ENCODE results near the gene NRG4. TPM values are rescaled to one million over a fixed set of nuclear protein-coding genes. Genes with fewer than 3 reads are reported as not detected.
"Not testable (repeated sequence)": the region's sequence is repeated elsewhere in the genome, so short reads cannot be mapped to it uniquely, and the experiment has no call there.

Gene NRG4
- polyA plus RNA-seq, 1 donor from 2014 or later, result 1.4 TPM

- Histone ChIP-seq H3F3A (ENCODE audit: insufficient read depth, low read length, poor library complexity, severe bottlenecking) (no peaks in the 10 kb centered on the region), H3K9me2 (ENCODE audit: insufficient read depth, low read length) (no peaks in the 10 kb centered on the region)
These were observed 30.9 kb downstream of the NRG4 start for GRCh38 chr15:75981149-75981815.

GRCh38 chr15:75976766-75977165 lies 35.5 kb downstream of the NRG4 start:
- not testable (repeated sequence) for H3K9ac ChIP-seq (ENCODE audit: low read length); H3K27ac ChIP-seq (ENCODE audit: low read length); H3K9me2 ChIP-seq (ENCODE audit: insufficient read depth, low read length); H2AFZ ChIP-seq (ENCODE audit: low read depth, low read length); H3K36me3 ChIP-seq (ENCODE audit: insufficient read depth, low read length); H3K9me3 ChIP-seq (ENCODE audit: low read length); H3F3A ChIP-seq (ENCODE audit: insufficient read depth, low read length, poor library complexity, severe bottlenecking); H3K79me2 ChIP-seq (replicated peaks; ENCODE audit: insufficient read depth, low read length); H4K20me1 ChIP-seq (ENCODE audit: insufficient read depth); H3K4me2 ChIP-seq (ENCODE audit: low read length); H3K4me3 ChIP-seq (ENCODE audit: low read length); H3K27me3 ChIP-seq (ENCODE audit: insufficient read depth, low read depth, low read length)

More at GRCh38 chr15:75981149-75981815, 30.9 kb downstream of the NRG4 start:
- TF ChIP-seq POLR2AphosphoS5 (IDR thresholded peaks at IDR 0.05) (no peak), EP300 (conservative IDR thresholded peaks at IDR 0.05; ENCODE audit: poor library complexity, severe bottlenecking) (no peak), EZH2 (IDR thresholded peaks at IDR 0.05; ENCODE audit: borderline replicate concordance, insufficient read depth, low read length, poor library complexity, severe bottlenecking) (no peak), RAD21 (conservative IDR thresholded peaks at IDR 0.05) (no peak), MXI1 (conservative IDR thresholded peaks at IDR 0.05; ENCODE audit: poor library complexity, severe bottlenecking) (no peak), CTCF (IDR thresholded peaks at IDR 0.05; ENCODE audit: poor library complexity, severe bottlenecking) (no peak), REST (IDR thresholded peaks at IDR 0.05; ENCODE audit: borderline replicate concordance) (no peak), SMC3 (conservative IDR thresholded peaks at IDR 0.05; ENCODE audit: poor library complexity) (no peak), TAF1 (IDR thresholded peaks at IDR 0.05; ENCODE audit: low read depth) (no peak)
- Histone ChIP-seq H3K4me2 (ENCODE audit: low read length) (no peak overlapping the region), H3K79me2 (replicated peaks; ENCODE audit: insufficient read depth, low read length) (no peaks in the 10 kb centered on the region), H3K27me3 (ENCODE audit: insufficient read depth, low read depth, low read length) (no peaks in the 10 kb centered on the region), H3K4me3 (ENCODE audit: low read length) (no peak overlapping the region), H3K27ac (ENCODE audit: low read length) (no peak overlapping the region), H3K9me3 (ENCODE audit: low read length) (no peaks in the 10 kb centered on the region), H3K9ac (ENCODE audit: low read length) (no peak overlapping the region), H2AFZ (ENCODE audit: low read depth, low read length) (no peak overlapping the region), H3K36me3 (ENCODE audit: insufficient read depth, low read length) (no peaks in the 10 kb centered on the region), H4K20me1 (ENCODE audit: insufficient read depth) (no peaks in the 10 kb centered on the region)

All from neural cell (in vitro differentiated cells).